ENCODE measurements around the gene CPNE7. TPM values are rescaled to one million over a fixed set of nuclear protein-coding genes. Genes with fewer than 3 reads are reported as not detected.
A peak's percentile ranks its signal among the peaks of the same experiment; 100 is the strongest.

Gene CPNE7
- total RNA-seq, 1 donor from 2014 or later = 5.5 TPM

GRCh38 chr16:89613954-89614459 lies 38.4 kb downstream of the CPNE7 start:
- Mint-ChIP-seq H3K4me3 (ENCODE audit: unreplicated experiment) (peak overlapping the region; percentile 51), H3K9me3 (ENCODE audit: unreplicated experiment) (peaks cover 5% of the 10 kb centered on the region), H3K27me3 (ENCODE audit: unreplicated experiment) (peaks cover 15% of the 10 kb centered on the region), H3K27ac (ENCODE audit: unreplicated experiment) (peak overlapping the region; percentile 24), H3K36me3 (ENCODE audit: low read depth, unreplicated experiment) (peaks cover 20% of the 10 kb centered on the region), H3K4me1 (ENCODE audit: unreplicated experiment) (peaks cover 33% of the 10 kb centered on the region)
- TF ChIP-seq CTCF (IDR thresholded peaks at IDR 0.05; ENCODE audit: unreplicated experiment) = no peak
- no peak for DNase-seq (ENCODE audit: low spot score)

- no peak for DNase-seq (ENCODE audit: low spot score)
- TF ChIP-seq CTCF (IDR thresholded peaks at IDR 0.05; ENCODE audit: unreplicated experiment) = no peak
- no peak overlapping the region for H3K4me3 Mint-ChIP-seq (ENCODE audit: unreplicated experiment)
- H3K27ac Mint-ChIP-seq (ENCODE audit: unreplicated experiment) = peak overlapping the region; percentile 59
- peaks cover 20% of the 10 kb centered on the region for H3K36me3 Mint-ChIP-seq (ENCODE audit: low read depth, unreplicated experiment)
- peaks cover 15% of the 10 kb centered on the region for H3K27me3 Mint-ChIP-seq (ENCODE audit: unreplicated experiment)
- H3K4me1 Mint-ChIP-seq (ENCODE audit: unreplicated experiment) = peaks cover 35% of the 10 kb centered on the region
- H3K9me3 Mint-ChIP-seq (ENCODE audit: unreplicated experiment) = peaks cover 5% of the 10 kb centered on the region
Measured at GRCh38 chr16:89615176-89615575, 39.6 kb downstream of the CPNE7 start.

- Mint-ChIP-seq H3K4me1 (ENCODE audit: unreplicated experiment) (peaks cover 36% of the 10 kb centered on the region), H3K27ac (ENCODE audit: unreplicated experiment) (no peak overlapping the region), H3K4me3 (ENCODE audit: unreplicated experiment) (no peak overlapping the region), H3K36me3 (ENCODE audit: low read depth, unreplicated experiment) (peaks cover 20% of the 10 kb centered on the region), H3K27me3 (ENCODE audit: unreplicated experiment) (peaks cover 15% of the 10 kb centered on the region), H3K9me3 (ENCODE audit: unreplicated experiment) (peaks cover 5% of the 10 kb centered on the region)
- peak; percentile 52 for TF ChIP-seq CTCF (IDR thresholded peaks at IDR 0.05; ENCODE audit: unreplicated experiment)
- DNase-seq (ENCODE audit: low spot score) = no peak
Measured at GRCh38 chr16:89615596-89616090, 40.1 kb downstream of the CPNE7 start.

- Mint-ChIP-seq H3K4me1 (ENCODE audit: unreplicated experiment) (peaks cover 39% of the 10 kb centered on the region), H3K4me3 (ENCODE audit: unreplicated experiment) (peak overlapping the region; percentile 77), H3K27ac (ENCODE audit: unreplicated experiment) (peak overlapping the region; percentile 82), H3K27me3 (ENCODE audit: unreplicated experiment) (peaks cover 15% of the 10 kb centered on the region), H3K9me3 (ENCODE audit: unreplicated experiment) (peaks cover 5% of the 10 kb centered on the region), H3K36me3 (ENCODE audit: low read depth, unreplicated experiment) (peaks cover 20% of the 10 kb centered on the region)
- no peak for TF ChIP-seq CTCF (IDR thresholded peaks at IDR 0.05; ENCODE audit: unreplicated experiment)
- no peak for DNase-seq (ENCODE audit: low spot score)
Measured at GRCh38 chr16:89616623-89617022, 41.1 kb downstream of the CPNE7 start.

GRCh38 chr16:89617036-89617435 lies 41.5 kb downstream of the CPNE7 start:
- H3K36me3 Mint-ChIP-seq (ENCODE audit: low read depth, unreplicated experiment) = peaks cover 24% of the 10 kb centered on the region
- H3K9me3 Mint-ChIP-seq (ENCODE audit: unreplicated experiment) = peaks cover 5% of the 10 kb centered on the region
- no peak for DNase-seq (ENCODE audit: low spot score)
- peaks cover 42% of the 10 kb centered on the region for H3K4me1 Mint-ChIP-seq (ENCODE audit: unreplicated experiment)
- peak overlapping the region; percentile 77 for H3K4me3 Mint-ChIP-seq (ENCODE audit: unreplicated experiment)
- peak overlapping the region; percentile 82 for H3K27ac Mint-ChIP-seq (ENCODE audit: unreplicated experiment)
- no peak for TF ChIP-seq CTCF (IDR thresholded peaks at IDR 0.05; ENCODE audit: unreplicated experiment)
- H3K27me3 Mint-ChIP-seq (ENCODE audit: unreplicated experiment) = peaks cover 17% of the 10 kb centered on the region
